ENCODE results near the gene PPFIA3. TPM values are rescaled to one million over a fixed set of nuclear protein-coding genes. Genes with fewer than 3 reads are reported as not detected.
"Not testable (repeated sequence)": the region's sequence is repeated elsewhere in the genome, so short reads cannot be mapped to it uniquely, and the experiment has no call there.

The PPFIA3 gene
- total and polyA plus RNA-seq, 4 donors, result 1.5 to 4.6 (median 2.4) TPM

- Histone ChIP-seq H3K27ac (ENCODE audit: low read depth in 1 of 2, low read length in 2 of 2) (no peak overlapping the region), H3K9me3 (ENCODE audit: control insufficient read depth in 4 of 4, low read length in 3 of 4) (no peaks in the 10 kb centered on the region), H3K27me3 (ENCODE audit: control insufficient read depth in 4 of 4, insufficient read depth in 4 of 4, low read length in 3 of 4) (no peaks in the 10 kb centered on the region), H3K36me3 (ENCODE audit: control insufficient read depth in 4 of 4, insufficient read depth in 3 of 4, low read depth in 1 of 4, low read length in 3 of 4) (no peaks in the 10 kb centered on the region), H3K9ac (ENCODE audit: low read depth in 1 of 2, low read length in 2 of 2) (no peak overlapping the region), H3K4me1 (ENCODE audit: control insufficient read depth in 4 of 4, insufficient read depth in 4 of 4, low read length in 3 of 4) (peaks cover 11 to 37% (median 20%) of the 10 kb centered on the region in 4 donors), H3K4me3 (ENCODE audit: low read depth in 1 of 3, low read length in 3 of 3) (no peak overlapping the region)
- WGBS, result 21% methylated on average over 16 of the region's 16 CpGs
- TF ChIP-seq GABPA (IDR thresholded peaks at IDR 0.05 in 1 of 2, conservative IDR thresholded peaks at IDR 0.05 in 1 of 2) (no peak), MAX (IDR thresholded peaks at IDR 0.05) (no peak), FOXA1 (IDR thresholded peaks at IDR 0.05) (no peak), YY1 (IDR thresholded peaks at IDR 0.05) (no peak), HNF4A (conservative IDR thresholded peaks at IDR 0.05) (no peak), SP1 (IDR thresholded peaks at IDR 0.05) (no peak), HNF4G (IDR thresholded peaks at IDR 0.05) (no peak), ATF3 (IDR thresholded peaks at IDR 0.05) (no peak), ZBTB33 (IDR thresholded peaks at IDR 0.05) (no peak), JUND (IDR thresholded peaks at IDR 0.05) (no peak), NR2F2 (IDR thresholded peaks at IDR 0.05) (no peak), RXRA (IDR thresholded peaks at IDR 0.05) (no peak)
- no peak for DNase-seq (ENCODE audit: low spot score)
Measured at GRCh38 chr19:49120325-49120683, 960 bp downstream of the PPFIA3 start.

- TF ChIP-seq EGR1 (IDR thresholded peaks at IDR 0.05; ENCODE audit: low read depth in 2 of 2), result no peak
- no peak for TF ChIP-seq SP1 (IDR thresholded peaks at IDR 0.05)
- no peak for TF ChIP-seq HNF4G (IDR thresholded peaks at IDR 0.05)
- TF ChIP-seq GABPA (IDR thresholded peaks at IDR 0.05 in 1 of 2, conservative IDR thresholded peaks at IDR 0.05 in 1 of 2), result no peak
- no peak for TF ChIP-seq CTCF (IDR thresholded peaks at IDR 0.05; ENCODE audit: low read depth, low read length, missing input control)
- H3K27me3 ChIP-seq (ENCODE audit: control insufficient read depth in 4 of 4, insufficient read depth in 4 of 4, low read length in 3 of 4), result no peaks in the 10 kb centered on the region
- DNase-seq (ENCODE audit: low spot score), result no peak
Measured at GRCh38 chr19:49120868-49121267, 1.5 kb downstream of the PPFIA3 start.

GRCh38 chr19:49121841-49122240 lies 2.5 kb downstream of the PPFIA3 start:
- WGBS, result 81% methylated on average over 10 of the region's 10 CpGs
- not testable (repeated sequence) for H3K27ac ChIP-seq (ENCODE audit: low read depth in 1 of 2, low read length in 2 of 2); H3K36me3 ChIP-seq (ENCODE audit: control insufficient read depth in 4 of 4, insufficient read depth in 3 of 4, low read depth in 1 of 4, low read length in 3 of 4); H3K9me3 ChIP-seq (ENCODE audit: control insufficient read depth in 4 of 4, low read length in 3 of 4); H3K4me3 ChIP-seq (ENCODE audit: low read depth in 1 of 3, low read length in 3 of 3); H3K9ac ChIP-seq (ENCODE audit: low read depth in 1 of 2, low read length in 2 of 2); DNase-seq (ENCODE audit: low spot score); H3K27me3 ChIP-seq (ENCODE audit: control insufficient read depth in 4 of 4, insufficient read depth in 4 of 4, low read length in 3 of 4)
- H3K4me1 ChIP-seq (ENCODE audit: control insufficient read depth in 4 of 4, insufficient read depth in 4 of 4, low read length in 3 of 4), result peaks cover 11 to 28% (median 16%) of the 10 kb centered on the region in 4 donors

More at GRCh38 chr19:49120868-49121267, 1.5 kb downstream of the PPFIA3 start:
- 97% methylated on average over 2 of the region's 2 CpGs for WGBS
- no peak overlapping the region for H3K27ac ChIP-seq (ENCODE audit: low read depth in 1 of 2, low read length in 2 of 2)
- no peak overlapping the region for H3K9ac ChIP-seq (ENCODE audit: low read depth in 1 of 2, low read length in 2 of 2)
- no peaks in the 10 kb centered on the region for H3K9me3 ChIP-seq (ENCODE audit: control insufficient read depth in 4 of 4, low read length in 3 of 4)
- H3K36me3 ChIP-seq (ENCODE audit: control insufficient read depth in 4 of 4, insufficient read depth in 3 of 4, low read depth in 1 of 4, low read length in 3 of 4), result no peaks in the 10 kb centered on the region
- no peak overlapping the region for H3K4me3 ChIP-seq (ENCODE audit: low read depth in 1 of 3, low read length in 3 of 3)
- H3K4me1 ChIP-seq (ENCODE audit: control insufficient read depth in 4 of 4, insufficient read depth in 4 of 4, low read length in 3 of 4), result peaks cover 11 to 37% (median 20%) of the 10 kb centered on the region in 4 donors

GRCh38 chr19:49123285-49123684 lies 3.9 kb downstream of the PPFIA3 start:
- WGBS, result 78% methylated on average over 11 of the region's 11 CpGs
- not testable (repeated sequence) for H3K4me3 ChIP-seq (ENCODE audit: low read depth in 1 of 3, low read length in 3 of 3); H3K9me3 ChIP-seq (ENCODE audit: control insufficient read depth in 4 of 4, low read length in 3 of 4); H3K36me3 ChIP-seq (ENCODE audit: control insufficient read depth in 4 of 4, insufficient read depth in 3 of 4, low read depth in 1 of 4, low read length in 3 of 4); DNase-seq (ENCODE audit: low spot score); H3K27ac ChIP-seq (ENCODE audit: low read depth in 1 of 2, low read length in 2 of 2); H3K9ac ChIP-seq (ENCODE audit: low read depth in 1 of 2, low read length in 2 of 2); H3K27me3 ChIP-seq (ENCODE audit: control insufficient read depth in 4 of 4, insufficient read depth in 4 of 4, low read length in 3 of 4)
- H3K4me1 ChIP-seq (ENCODE audit: control insufficient read depth in 4 of 4, insufficient read depth in 4 of 4, low read length in 3 of 4), result peaks cover 4 to 24% (median 12%) of the 10 kb centered on the region in 4 donors

Data from liver (tissue), 9 donors.